ENCODE data around the gene EZH2. TPM values are rescaled to one million over a fixed set of nuclear protein-coding genes. Genes with fewer than 3 reads are reported as not detected.
A peak's percentile ranks its signal among the peaks of the same experiment; 100 is the strongest.

EZH2 gene
- total RNA-seq, 1 donor from 2014 or later = 6.6 TPM

- Histone ChIP-seq H3K4me3 (ENCODE audit: low read depth, low read length) (no peak overlapping the region), H3K27me3 (ENCODE audit: control insufficient read depth, insufficient read depth, low read length) (no peaks in the 10 kb centered on the region), H3K36me3 (ENCODE audit: control insufficient read depth, insufficient read depth, low read length) (no peaks in the 10 kb centered on the region)
- FAIRE-seq (no peak), DNase-seq (ENCODE audit: low read depth) (no peak)
- no peak for TF ChIP-seq CTCF (IDR thresholded peaks at IDR 0.05; ENCODE audit: insufficient read depth, low read length, severe bottlenecking)
Measured at GRCh38 chr7:148924011-148924410, 39.9 kb upstream of the EZH2 start.

GRCh38 chr7:148921806-148922205 is 37.7 kb upstream of the EZH2 start:
- FAIRE-seq (no peak), DNase-seq (ENCODE audit: low read depth) (no peak)
- Histone ChIP-seq H3K36me3 (ENCODE audit: control insufficient read depth, insufficient read depth, low read length) (no peaks in the 10 kb centered on the region), H3K4me3 (ENCODE audit: low read depth, low read length) (no peak overlapping the region), H3K27me3 (ENCODE audit: control insufficient read depth, insufficient read depth, low read length) (no peaks in the 10 kb centered on the region)
- no peak for TF ChIP-seq CTCF (IDR thresholded peaks at IDR 0.05; ENCODE audit: insufficient read depth, low read length, severe bottlenecking)

GRCh38 chr7:148921189-148921588 is 37.1 kb upstream of the EZH2 start:
- FAIRE-seq (peak; percentile 43), DNase-seq (ENCODE audit: low read depth) (no peak)
- TF ChIP-seq CTCF (IDR thresholded peaks at IDR 0.05; ENCODE audit: insufficient read depth, low read length, severe bottlenecking) = no peak
- Histone ChIP-seq H3K4me3 (ENCODE audit: low read depth, low read length) (no peak overlapping the region), H3K36me3 (ENCODE audit: control insufficient read depth, insufficient read depth, low read length) (no peaks in the 10 kb centered on the region), H3K27me3 (ENCODE audit: control insufficient read depth, insufficient read depth, low read length) (no peaks in the 10 kb centered on the region)

GRCh38 chr7:148919859-148920258 is 35.8 kb upstream of the EZH2 start:
- H3K36me3 ChIP-seq (ENCODE audit: control insufficient read depth, insufficient read depth, low read length) = no peaks in the 10 kb centered on the region
- no peak for TF ChIP-seq CTCF (IDR thresholded peaks at IDR 0.05; ENCODE audit: insufficient read depth, low read length, severe bottlenecking)
- FAIRE-seq = no peak
- no peak overlapping the region for H3K4me3 ChIP-seq (ENCODE audit: low read depth, low read length)
- no peak for DNase-seq (ENCODE audit: low read depth)
- no peaks in the 10 kb centered on the region for H3K27me3 ChIP-seq (ENCODE audit: control insufficient read depth, insufficient read depth, low read length)

GRCh38 chr7:148918058-148918596 is 34.0 kb upstream of the EZH2 start:
- Histone ChIP-seq H3K4me3 (ENCODE audit: low read depth, low read length) (no peak overlapping the region), H3K27me3 (ENCODE audit: control insufficient read depth, insufficient read depth, low read length) (no peaks in the 10 kb centered on the region), H3K36me3 (ENCODE audit: control insufficient read depth, insufficient read depth, low read length) (no peaks in the 10 kb centered on the region)
- no peak for TF ChIP-seq CTCF (IDR thresholded peaks at IDR 0.05; ENCODE audit: insufficient read depth, low read length, severe bottlenecking)
- FAIRE-seq (no peak), DNase-seq (ENCODE audit: low read depth) (no peak)

- Histone ChIP-seq H3K36me3 (ENCODE audit: control insufficient read depth, insufficient read depth, low read length) (no peaks in the 10 kb centered on the region), H3K27me3 (ENCODE audit: control insufficient read depth, insufficient read depth, low read length) (no peaks in the 10 kb centered on the region), H3K4me3 (ENCODE audit: low read depth, low read length) (no peak overlapping the region)
- FAIRE-seq = no peak
- DNase-seq (ENCODE audit: low read depth) = no peak
- no peak for TF ChIP-seq CTCF (IDR thresholded peaks at IDR 0.05; ENCODE audit: insufficient read depth, low read length, severe bottlenecking)
Measured at GRCh38 chr7:148916186-148916585, 32.1 kb upstream of the EZH2 start.
